AG08396 (cell line): ENCODE measurements around the gene OR8H2.
"Not testable (repeated sequence)": the region's sequence is repeated elsewhere in the genome, so short reads cannot be mapped to it uniquely, and the experiment has no call there.

ENCODE experiments used
- DNase-seq: peaks from one replicate; pipeline ENCODE4 v3.0.0; 2012; ENCODE audit warnings: low spot score, mixed read lengths

Gene OR8H2, protein sequence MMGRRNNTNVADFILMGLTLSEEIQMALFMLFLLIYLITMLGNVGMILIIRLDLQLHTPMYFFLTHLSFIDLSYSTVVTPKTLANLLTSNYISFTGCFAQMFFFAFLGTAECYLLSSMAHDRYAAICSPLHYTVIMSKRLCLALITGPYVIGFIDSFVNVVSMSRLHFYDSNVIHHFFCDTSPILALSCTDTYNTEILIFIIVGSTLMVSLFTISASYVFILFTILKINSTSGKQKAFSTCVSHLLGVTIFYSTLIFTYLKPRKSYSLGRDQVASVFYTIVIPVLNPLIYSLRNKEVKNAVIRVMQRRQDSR

DNA sequence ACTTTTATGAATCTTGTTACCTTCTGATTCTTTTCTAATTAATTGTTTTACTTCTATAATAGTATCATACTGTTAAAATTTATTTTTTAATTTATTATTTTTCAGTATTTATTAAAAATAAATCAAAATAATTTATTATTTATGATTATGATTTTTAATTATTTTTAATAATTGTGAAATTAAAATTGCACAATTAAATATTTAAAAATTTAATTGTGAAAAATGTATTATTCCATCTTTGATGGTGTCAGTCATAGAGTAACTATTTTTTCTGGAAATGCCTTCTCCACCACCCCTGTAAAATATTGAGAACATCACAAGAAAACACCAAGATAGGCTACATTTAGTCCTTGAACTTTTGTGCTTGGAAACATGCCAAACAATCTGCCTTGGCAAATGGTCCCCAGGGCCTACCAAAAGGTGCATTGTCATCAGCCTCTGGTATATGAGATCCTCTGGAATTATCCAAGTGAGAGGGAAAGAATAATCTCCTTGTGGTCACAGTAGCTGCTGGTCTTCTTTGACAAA is at the start of gene OR8H2:
Gene OR8H2, plus strand, starts transcription at position 478 of the 528 bp plus-strand sequence. CDS start 1,356 bp downstream, outside the sequence.
- DNase-seq = no peak

DNA sequence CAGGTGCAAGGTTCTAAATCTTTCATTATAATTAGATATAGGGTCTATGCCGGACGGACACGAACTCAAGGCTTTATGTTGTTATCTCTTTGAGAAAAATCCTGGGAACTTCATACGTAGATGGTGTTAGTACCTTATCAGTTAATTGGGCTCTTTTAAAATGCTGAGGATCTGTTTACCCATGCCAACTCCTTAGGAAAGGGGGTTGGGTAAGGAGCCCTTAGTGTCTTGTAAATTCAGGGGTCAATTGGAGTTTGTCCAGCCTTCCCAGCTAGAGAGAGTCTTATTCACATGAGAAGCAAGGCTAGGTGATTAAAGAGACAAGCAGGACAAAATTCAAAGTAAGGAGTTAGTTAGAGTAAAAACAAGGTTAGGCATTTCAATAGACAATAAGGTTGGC is 47.1 kb upstream of the OR8H2 start:
- not testable (repeated sequence) for DNase-seq

DNA sequence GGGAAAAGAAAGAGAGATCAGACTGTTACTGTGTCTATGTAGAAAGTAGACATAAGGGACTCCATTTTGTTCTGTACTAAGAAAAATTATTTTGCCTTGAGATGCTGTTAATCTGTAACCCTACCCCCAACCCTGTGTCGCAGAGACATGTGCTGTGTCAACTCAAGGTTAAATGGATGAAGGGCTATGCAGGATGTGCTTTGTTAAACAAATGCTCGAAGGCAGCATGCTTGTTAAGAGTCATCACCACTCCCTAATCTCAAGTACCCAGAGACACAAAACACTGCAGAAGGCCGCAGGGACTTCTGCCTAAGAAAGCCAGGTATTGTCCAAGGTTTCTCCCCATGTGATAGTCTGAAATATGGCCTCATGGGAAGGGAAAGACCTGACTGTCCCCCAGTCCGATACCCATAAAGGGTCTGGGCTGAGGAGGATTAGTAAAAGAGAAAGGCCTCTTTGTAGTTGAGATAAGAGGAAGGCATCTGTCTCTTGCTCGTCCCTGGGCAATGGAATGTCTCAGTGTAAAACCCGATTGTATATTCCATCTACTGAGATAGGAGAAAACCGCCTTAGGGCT is 45.7 kb upstream of the OR8H2 start:
- DNase-seq = not testable (repeated sequence)

DNA sequence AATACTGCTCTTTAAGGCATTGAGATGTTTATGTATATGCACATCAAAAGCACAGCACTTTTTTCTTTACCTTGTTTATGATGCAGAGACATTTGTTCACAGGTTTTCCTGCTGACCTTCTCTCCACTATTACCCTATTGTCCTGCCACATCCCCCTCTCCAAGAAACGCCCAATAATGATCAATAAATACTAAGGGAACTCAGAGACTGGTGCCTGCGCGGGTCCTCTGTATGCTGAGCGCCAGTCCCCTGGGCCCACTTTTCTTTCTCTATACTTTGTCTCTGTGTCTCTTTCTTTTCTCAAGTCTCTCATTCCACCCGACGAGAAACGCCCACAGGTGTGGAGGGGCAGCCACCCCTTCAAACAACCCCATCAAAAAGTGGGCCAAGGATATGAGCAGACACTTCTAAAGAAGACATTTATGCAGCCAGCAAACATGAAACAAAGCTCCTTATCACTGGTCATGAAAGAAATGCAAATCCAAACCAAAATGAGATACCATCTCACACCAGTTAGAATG is 45.2 kb upstream of the OR8H2 start:
- not testable (repeated sequence) for DNase-seq

DNA sequence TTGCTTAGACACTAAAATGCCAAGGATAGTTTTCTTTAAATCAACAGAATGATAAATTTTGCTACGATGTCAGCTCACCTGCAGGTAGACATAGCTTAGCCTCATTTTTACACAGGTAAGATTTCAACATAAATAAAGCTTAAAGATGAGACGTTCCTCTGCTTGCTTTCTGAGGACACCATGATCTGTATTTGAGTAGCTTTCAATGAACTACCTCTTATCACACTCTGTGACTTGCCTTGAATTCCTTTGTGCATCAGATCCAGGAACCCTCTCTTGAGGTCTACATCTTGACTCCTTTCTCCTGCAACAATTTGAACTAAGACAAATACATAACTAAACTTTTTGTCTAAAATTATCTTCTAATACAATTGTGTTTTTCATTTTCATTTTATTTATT is 36.5 kb upstream of the OR8H2 start:
- no peak for DNase-seq

DNA sequence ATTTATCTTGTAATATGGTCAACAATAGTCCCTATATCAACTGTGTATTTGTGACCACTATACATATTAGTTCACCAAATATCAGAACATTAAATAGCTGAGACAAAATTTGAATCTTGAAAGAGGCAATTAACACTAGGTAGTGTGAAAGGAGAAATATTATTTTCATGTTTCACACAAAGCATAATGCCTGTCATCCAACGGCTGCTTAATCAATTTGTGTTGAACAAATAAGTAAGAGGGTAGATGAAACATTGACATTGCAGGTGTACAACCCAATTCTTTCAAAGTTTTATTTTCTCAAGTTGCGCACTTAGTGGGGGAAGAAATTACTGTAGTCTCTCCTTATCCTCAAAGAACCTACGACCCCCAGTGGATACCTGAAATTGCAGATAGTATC is 13.8 kb upstream of the OR8H2 start:
- DNase-seq = no peak

DNA sequence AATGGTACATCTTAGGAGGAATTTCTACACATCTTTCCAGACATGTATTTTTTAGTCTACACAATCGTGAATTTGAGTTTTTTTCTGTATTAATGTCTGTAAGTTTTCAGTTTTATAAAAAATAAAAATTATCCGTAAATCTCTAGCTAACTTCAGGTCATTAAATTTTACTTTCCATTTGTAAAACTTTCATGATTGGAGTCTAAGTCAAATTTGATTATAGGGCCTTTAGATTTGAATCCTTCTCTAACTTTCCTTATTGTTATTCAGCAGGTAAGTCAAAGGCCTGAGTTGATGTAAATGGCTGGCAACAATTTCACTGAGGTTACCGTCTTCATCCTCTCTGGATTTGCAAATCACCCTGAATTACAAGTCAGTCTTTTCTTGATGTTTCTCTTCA is 10.5 kb upstream of the OR8H2 start, which contains the start of gene OR8I2:
Gene OR8I2, plus strand, starts transcription at position 301 of the 400 bp plus-strand sequence. Its CDS starts 0 bp downstream, at position 301.
- DNase-seq = no peak

DNA sequence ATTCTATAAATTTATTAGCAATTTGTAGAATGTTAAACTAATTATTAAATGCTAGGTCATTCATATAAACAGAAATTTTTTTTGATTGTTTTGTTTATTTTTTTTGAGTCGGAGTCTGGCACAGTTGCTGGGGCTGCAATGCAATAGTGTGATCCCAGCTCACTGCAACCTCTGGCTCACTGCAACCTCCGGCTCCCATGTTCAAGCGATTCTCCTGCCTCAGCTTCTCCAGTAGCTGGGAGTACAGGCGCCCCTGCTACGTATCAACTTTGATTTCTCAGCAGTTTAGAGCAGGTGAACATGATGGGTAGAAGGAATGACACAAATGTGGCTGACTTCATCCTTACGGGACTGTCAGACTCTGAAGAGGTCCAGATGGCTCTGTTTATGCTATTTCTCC is 18.6 kb downstream of the OR8H2 start, which contains the start of gene OR8H3:
Gene OR8H3, plus strand, starts transcription at position 301 of the 400 bp plus-strand sequence. Its CDS starts 0 bp downstream, at position 301.
- no peak for DNase-seq

DNA sequence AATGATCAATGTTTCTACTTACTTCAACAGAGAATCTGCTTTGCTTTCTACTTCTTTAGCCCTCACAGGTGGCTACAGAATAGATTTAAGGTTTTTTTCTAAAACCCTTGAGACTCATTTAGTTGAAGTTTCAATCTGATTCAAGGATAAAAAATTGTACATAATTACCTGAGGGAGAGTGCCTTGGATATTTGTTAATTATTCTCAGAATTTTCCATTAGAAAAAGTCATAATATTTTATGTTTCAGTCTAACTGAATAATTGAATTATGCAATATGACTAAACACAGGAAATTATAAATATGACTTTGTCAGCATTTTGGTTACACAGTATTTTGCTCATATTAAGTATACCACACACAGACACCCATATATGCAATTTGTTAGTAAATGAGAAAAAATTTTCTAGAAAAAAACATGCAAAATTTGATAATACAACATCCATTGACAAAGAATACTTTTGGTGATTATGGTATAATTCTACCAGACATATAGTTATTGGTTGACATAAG is 36.7 kb downstream of the OR8H2 start, which contains the start of gene OR8J3:
Gene OR8J3, minus strand, starts transcription at position 51 of the 511 bp plus-strand sequence. CDS start 2,483 bp downstream, outside the sequence.
- DNase-seq = no peak

DNA sequence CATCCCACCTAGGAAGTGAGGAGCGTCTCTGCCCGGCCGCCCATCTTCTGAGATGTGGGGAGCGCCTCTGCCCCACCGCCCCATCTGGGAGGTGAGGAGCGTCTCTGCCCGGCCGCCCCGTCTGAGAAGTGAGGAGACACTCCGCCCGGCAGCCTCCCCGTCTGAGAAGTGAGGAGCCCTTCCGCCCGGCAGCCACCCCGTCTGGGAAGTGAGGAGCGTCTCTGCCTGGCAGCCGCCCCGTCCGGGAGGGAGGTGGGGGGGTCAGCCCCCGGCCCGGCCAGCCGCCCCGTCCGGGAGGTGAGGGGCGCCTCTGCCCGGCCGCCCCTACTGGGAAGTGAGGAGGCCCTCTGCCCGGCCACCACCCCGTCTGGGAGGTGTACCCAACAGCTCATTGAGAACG is 40.2 kb downstream of the OR8H2 start:
- not testable (repeated sequence) for DNase-seq

DNA sequence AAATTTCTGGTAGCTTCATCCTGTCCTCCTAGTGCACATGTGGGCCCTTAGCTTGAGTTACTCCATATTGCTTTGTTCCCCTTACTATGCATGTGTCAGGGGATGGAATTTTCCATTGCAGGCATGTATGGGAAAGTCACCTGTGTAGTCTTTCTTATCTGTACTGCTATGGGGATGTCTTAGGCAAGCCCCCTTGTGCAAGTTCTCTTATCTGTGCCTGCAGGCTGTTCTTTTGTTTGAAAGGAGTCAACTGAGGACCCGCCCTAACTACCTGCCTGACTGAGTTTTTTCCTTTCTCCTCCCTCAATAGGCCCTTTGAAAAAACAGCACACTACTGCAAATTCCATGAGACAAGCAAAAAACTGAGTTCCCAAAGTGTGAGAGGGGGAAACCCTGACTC is 47.9 kb downstream of the OR8H2 start:
- no peak for DNase-seq

DNA sequence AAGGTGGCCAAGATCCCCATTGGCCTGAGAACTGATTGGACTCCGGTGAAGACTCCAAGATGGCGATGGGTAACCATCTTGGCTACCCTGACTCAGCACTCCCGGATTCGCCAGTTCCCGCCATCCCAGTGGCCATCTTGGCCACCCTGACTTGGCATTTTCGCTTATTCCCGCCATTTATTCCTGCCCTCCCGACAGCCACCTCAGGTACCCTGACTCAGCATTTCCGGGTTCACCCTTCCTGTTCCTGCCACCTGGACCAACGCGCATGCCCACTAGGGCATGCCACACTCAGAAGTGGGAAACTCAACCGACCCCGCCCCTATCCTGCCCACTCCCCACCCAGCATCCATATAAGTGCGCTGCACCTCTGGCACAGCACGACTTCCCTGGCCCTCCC is 48.8 kb downstream of the OR8H2 start:
- DNase-seq = no peak
